Measurements from ENCODE around the gene MYO1A.
A peak's percentile ranks its signal among the peaks of the same experiment; 100 is the strongest.
"Not testable (repeated sequence)": the region's sequence is repeated elsewhere in the genome, so short reads cannot be mapped to it uniquely, and the experiment has no call there.

The MYO1A gene

DNA sequence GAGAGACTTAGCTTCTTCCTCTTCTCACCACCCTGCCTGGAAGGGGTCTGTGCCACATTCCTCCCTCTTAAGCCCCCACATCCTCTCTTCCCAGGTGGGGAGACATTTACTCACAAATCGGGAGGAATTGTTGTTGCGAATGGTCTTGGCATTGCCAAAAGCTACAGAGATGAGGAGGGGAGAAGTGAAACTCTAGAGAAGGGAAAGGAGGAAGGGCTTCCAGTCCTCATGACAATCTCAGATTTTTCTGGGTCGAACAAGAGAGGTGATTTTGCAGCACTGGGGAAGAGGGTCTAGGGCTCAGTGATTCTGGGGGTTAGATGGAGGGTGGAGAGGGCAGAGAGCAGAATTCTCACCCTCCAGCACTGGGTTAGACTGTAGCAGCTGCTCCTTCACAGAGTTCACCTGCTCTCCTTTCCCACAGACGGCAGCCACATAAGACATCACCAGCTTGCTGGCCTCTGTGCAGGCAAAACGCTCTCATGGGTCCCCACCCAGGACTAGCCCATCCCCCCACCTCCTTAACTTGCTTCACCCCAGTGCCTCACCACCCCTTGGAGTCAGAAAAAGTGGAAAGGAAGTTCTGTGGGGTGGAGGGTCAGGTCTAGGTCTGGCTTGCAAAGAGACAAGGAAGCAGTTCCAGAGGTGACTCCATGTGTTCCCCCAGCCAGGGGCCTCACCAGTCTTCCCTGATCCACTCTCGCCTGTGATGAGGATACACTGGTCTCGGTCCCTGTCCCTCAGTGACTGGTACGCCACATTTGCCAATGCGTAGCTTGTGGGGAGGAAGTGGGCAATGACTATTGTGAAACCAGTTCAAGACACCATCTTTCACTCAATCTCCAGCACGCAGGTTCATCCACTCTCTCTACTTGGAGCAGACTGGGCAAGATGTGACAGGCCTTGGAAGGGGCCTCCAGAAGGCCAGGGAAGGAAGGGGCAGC lies 2.7 kb downstream of the MYO1A start:
- DNase-seq, result peak; percentile 68

DNA sequence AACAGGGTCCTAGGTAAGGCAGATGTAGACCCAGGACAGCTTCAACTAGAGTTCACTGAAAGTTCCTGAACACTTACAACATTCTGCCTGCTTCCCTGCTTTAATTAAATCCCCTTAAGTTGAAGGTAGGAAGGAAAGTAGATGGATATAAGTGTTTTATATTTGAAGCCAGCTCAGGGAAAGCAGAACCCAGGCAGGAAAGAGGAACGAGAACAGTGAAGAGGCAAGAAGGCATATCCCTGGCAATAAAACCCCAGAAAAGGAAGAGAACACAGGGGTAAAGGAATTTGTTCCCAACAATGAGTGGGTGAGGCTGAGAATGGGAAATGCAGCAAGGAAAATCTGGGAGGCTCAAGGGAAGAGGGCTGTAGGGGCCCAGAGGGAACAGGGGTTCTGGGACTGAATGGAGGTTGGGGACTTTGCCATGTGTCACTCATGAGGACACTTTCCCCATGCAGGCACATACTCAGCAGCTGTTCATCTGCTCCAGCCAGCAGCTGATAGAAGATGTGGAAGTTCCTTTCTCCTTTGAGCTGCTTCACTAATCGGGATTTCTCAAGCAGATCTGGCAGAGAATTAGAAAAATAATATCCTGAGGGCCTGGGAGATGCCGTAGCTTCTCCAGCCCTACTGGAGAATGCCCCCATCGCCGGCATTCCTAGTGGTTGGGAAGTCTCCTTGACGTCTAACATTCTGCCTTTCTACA lies 3.7 kb downstream of the MYO1A start:
- DNase-seq, result no peak

DNA sequence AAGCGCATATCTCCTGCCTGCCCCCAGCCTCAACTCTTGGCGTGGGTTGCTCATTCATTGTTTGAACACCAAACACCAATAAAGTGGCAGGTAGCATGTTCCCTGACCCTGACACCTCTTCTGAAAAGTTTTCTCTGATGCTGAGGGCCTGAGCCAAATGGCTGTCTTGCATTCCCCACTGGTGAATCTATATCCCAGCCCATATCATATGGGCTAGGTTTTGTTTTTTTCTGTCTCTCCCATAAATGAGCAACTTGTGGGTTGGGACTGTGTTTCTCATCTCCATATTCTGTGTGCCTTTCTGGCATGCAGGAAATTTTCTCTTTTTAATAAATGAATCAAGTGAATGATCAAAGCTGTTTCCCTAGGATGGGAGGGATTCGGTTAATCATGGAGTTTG lies 5.0 kb downstream of the MYO1A start:
- DNase-seq, result no peak

- no peak for DNase-seq
These were observed 5.5 kb downstream of the MYO1A start for GRCh38 chr12:57044468-57044867.

- DNase-seq, result no peak
These were observed 7.2 kb downstream of the MYO1A start for GRCh38 chr12:57042695-57043094.

GRCh38 chr12:57040750-57041149 lies 9.2 kb downstream of the MYO1A start:
- DNase-seq, result no peak

DNA sequence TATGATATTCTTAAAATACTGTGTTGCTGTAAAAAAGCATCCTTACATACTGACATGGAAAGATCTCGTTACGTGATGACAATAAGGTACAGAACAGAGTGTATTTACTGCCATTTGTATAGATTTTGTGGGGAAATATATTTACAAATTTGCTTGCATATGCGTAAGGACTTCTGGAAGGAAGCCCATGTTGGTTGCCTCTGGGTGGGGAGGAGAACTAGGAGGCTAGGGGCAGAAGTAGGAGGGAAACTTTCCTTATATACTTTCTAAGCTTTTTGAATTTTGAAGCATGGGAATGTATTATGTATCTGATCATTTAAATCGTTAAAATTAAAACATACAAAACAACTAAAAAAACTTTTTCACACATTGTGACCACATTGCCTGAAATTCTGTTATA lies 9.7 kb downstream of the MYO1A start:
- no peak for DNase-seq

GRCh38 chr12:57039016-57039798 lies 10.7 kb downstream of the MYO1A start:
- DNase-seq, result peak; percentile 75

DNA sequence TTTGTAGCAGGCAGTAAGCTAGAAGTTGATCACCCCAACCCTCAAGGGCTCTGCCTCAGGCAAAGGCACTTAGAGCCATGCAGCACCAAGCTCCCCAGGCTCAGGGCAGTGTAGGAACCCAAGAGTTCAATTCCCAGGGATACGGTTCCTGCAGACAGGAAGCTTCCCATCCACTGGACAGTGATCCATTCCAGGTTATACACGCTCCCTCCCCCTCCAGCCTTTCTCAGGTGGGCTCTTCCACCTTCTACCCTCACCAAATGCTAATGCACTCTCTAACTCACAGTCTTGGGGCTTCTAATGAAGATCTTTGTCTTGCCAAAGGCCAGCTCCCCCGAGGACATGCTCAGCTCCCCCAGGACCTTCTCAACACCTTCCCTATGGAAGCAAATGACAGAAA lies 12.7 kb downstream of the MYO1A start:
- DNase-seq, result no peak

DNA sequence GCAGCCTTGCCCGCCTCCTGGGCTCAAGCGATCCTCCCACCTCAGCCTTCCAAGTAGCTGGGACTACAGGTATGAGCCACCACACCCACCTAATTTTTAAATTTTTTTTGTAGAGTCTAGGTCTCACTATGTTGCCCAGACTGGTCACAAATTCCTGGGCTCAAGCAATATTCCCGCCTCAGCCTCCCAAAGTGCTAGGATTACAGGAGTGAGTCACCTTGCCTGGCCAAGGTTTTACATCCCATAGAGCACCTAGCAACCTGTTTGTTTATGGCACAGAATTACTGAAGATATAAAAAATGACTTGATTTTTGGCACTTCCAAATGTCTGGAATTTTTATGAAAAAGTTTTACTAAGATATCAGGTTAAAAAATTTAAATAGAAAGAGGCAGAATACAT lies 16.5 kb downstream of the MYO1A start:
- no peak for DNase-seq

DNA sequence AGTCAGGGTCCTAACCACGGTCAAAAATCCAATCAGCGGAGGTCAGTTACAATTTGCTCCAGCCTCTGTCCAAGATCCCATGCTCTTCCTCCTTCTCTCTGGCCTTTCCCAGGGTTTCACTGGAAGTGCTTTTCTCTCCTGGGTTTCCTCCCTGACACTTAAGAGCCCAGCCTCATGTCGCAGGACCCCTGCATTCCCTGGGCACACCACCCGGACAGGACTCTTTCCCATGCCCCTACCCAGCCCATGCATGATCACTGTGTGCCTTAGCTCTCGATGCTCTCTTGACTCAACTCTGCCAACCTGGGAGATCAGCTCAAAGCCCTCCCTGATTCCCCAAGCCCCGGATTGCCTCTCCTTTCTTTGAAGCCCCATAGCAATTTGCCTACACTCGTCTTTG lies 18.1 kb downstream of the MYO1A start:
- DNase-seq, result no peak

GRCh38 chr12:57031138-57031725 lies 18.7 kb downstream of the MYO1A start:
- peak; percentile 73 for DNase-seq

DNA sequence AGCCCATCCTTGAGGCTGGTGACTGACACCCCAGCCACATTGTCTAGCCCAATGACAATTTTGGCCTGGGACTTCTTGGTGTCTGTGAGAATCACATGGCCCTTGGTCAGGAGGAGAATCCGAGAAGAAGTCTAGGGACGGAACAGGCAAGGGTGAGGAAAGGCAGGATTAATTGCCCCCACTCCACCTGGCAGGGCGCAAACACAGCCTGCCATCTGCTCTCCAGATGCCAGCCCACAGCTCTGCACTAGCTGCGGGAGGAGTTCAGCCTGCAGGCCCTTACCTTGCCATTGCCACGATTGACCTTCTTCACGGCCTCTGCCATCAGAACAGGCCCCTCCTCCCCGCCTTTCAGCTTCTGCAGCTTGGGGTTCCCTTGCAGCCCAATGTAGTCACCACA lies 20.5 kb downstream of the MYO1A start:
- DNase-seq, result no peak

DNA sequence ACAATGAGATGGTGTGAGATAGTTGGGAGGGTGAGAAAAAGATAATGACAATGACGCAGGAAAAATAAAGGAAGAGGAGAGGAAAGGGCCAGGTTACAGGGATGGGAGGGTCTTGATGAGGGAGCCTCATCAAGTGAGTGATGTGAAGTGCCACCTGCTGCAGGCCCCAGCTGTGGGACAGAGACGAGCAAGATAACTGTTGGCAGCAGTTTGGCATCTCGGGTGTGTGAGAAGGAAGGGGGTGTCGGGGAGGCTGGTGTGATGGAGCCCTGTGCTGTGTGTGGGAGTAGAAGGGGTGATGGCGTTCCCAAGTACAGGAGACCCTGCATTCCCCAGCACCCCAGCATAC lies 22.1 kb downstream of the MYO1A start:
- DNase-seq, result peak; percentile 69

- peak; percentile 71 for DNase-seq
These were observed 22.7 kb downstream of the MYO1A start for GRCh38 chr12:57027011-57027804.

DNA sequence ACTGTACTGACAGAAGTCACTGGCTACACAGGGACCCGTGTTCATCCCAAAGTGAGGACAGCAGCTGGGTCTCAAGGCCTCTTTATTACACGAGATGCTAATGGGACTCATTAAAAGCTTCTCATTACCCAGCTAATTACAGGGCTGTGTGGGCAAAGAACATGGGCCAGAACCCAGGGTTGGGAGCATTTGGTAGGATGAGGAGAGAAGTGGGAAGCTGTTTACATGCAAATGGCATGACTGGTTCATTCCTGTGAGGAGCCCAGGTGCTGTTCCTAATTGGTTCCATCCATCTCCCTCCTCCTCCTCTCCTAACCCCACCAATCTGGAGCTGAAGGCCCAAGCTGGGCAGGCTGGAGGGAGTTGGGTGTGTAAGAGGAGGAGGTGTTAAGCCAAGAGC lies 24.7 kb downstream of the MYO1A start:
- no peak for DNase-seq

DNA sequence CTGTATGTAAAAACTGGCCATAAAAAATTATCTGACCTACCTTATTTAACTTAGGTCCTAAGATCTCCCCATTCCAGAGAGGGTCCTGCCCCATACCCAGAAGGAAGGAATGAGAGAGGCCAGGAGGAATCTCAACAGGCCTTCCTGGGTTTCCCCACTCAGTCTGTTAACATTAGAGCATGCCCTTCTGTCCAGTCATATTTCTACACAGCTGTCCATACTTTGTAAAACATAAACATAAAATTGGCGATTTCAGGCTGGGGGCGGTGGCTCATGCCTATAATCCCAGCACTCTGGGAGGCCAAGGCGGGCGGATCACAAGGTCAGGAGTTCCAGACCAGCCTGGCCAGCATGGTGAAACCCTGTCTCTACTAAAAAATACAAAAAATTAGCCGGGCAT lies 27.6 kb downstream of the MYO1A start:
- DNase-seq, result not testable (repeated sequence)

DNA sequence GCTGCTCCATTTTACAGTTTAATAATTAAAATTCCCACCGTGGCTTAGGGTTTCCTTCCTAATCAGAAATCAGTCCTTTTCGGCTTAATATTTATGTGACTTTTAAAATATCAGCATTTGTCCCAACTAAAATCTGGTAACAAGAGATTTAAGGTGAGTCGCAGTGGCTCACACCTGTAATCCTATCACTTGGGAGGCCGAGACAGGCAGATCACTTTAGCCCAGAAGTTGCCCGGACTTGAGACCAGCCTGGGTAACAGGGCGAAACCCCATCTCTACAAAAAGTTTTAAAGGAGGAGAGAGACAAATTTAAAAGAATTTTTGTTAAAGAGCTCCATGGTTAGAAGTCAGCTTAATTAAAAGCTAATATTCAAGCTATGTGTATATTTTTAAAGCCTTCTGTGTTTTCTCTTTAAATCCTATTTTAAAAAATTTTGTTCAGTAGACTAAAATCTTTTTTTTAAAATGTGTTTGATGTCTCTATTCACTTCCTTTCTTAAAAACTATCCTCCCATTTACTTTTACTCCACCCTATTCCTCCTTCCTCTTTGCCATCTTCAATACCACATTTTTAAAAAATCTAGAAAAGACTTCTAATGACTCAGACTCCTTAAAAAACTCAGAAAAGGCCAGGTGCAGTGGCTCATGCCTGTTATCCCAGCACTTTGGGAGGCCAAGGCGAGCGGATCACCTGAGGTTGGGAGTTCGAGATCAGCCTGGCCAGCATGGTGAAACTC lies 29.8 kb downstream of the MYO1A start:
- no peak for DNase-seq

GRCh38 chr12:57018906-57019305 lies 31.0 kb downstream of the MYO1A start:
- DNase-seq, result no peak

DNA sequence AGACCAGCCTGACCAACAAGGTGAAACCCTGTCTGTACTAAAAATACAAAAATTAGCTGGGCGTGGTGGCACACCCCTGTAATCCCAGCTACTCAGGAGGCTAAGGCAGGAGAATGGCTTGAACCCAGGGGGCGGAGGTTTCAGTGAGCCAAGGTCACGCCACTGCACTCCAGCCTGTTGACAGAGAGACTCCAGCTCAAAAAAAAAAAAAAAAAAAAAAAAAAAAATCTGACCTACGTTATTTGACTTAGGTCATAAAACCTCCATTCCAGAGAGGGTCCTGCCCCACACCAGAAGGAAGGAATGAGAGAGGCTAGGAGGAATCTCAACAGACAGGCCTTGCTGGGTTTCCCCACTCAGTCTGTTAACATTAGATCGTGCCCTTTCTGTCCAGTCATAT lies 31.6 kb downstream of the MYO1A start:
- DNase-seq, result not testable (repeated sequence)

- no peak for DNase-seq
These were observed 33.6 kb downstream of the MYO1A start, which contains the start of gene TAC3 for GRCh38 chr12:57016348-57016747. TAC3 (minus strand) TSS chr12:57016529; CDS start chr12:57015797, 732 bp downstream.
